Activated CD8-positive, alpha-beta memory T cell treated with anti-CD3 and anti-CD28 coated beads for 4 hours (primary cell): ENCODE measurements around the gene MYO5C.

Experiments used
- DNase-seq, 2 donors: peaks; one replicate each; pipeline ENCODE4 v3.0.0-alpha.2; 2020; ENCODE audit warnings: low read depth in 2 of 2

Gene MYO5C

GRCh38 chr15:52217186-52217585, 78.4 kb downstream of the MYO5C start:
- no peak for DNase-seq

- DNase-seq = no peak
Measured at GRCh38 chr15:52214553-52214952, 81.1 kb downstream of the MYO5C start.

GRCh38 chr15:52213206-52213605, 82.4 kb downstream of the MYO5C start:
- no peak for DNase-seq

GRCh38 chr15:52208306-52208946, 87.2 kb downstream of the MYO5C start:
- peak; percentile 38 to 43 for DNase-seq

- no peak for DNase-seq
Measured at GRCh38 chr15:52207191-52207590, 88.4 kb downstream of the MYO5C start.

- no peak for DNase-seq
Measured at GRCh38 chr15:52206446-52206845, 89.2 kb downstream of the MYO5C start.

- DNase-seq = no peak
Measured at GRCh38 chr15:52204657-52205056, 90.9 kb downstream of the MYO5C start.

GRCh38 chr15:52200831-52201365, 94.7 kb downstream of the MYO5C start:
- DNase-seq = no peak

- no peak for DNase-seq
Measured at GRCh38 chr15:52199271-52199670, 96.3 kb downstream of the MYO5C start.

- DNase-seq = no peak
Measured at GRCh38 chr15:52196891-52197290, 98.7 kb downstream of the MYO5C start.

GRCh38 chr15:52193791-52194190, 101.8 kb downstream of the MYO5C start:
- DNase-seq = no peak

GRCh38 chr15:52193321-52193720, 102.3 kb downstream of the MYO5C start:
- DNase-seq = no peak

GRCh38 chr15:52191207-52191606, 104.4 kb downstream of the MYO5C start, which contains the start of gene GNB5:
GNB5 (minus strand) TSS chr15:52191392; CDS start chr15:52184676, 6,716 bp downstream.
- no peak for DNase-seq

GRCh38 chr15:52186651-52187486, 108.7 kb downstream of the MYO5C start:
- no peak for DNase-seq

GRCh38 chr15:52185151-52185561, 110.4 kb downstream of the MYO5C start:
- no peak for DNase-seq

GRCh38 chr15:52184721-52185120, 110.9 kb downstream of the MYO5C start:
- DNase-seq = no peak

GRCh38 chr15:52183562-52184173, 111.9 kb downstream of the MYO5C start:
- no peak for DNase-seq

- DNase-seq = no peak
Measured at GRCh38 chr15:52181938-52182780, 113.4 kb downstream of the MYO5C start.

- DNase-seq = no peak
Measured at GRCh38 chr15:52180851-52181450, 114.7 kb downstream of the MYO5C start.

GRCh38 chr15:52180196-52180835, 115.3 kb downstream of the MYO5C start:
- no peak for DNase-seq
